GM21526 (cell line): ENCODE results near the gene SETD4.

Experiments
- ATAC-seq: cut with Tn5 transposase; IDR thresholded peaks from one replicate; pipeline ENCODE4 v1.9.1; 2021; ENCODE audit warnings: moderate library complexity; ENCODE audit not compliant: unreplicated experiment, low FRiP score

Gene SETD4

DNA sequence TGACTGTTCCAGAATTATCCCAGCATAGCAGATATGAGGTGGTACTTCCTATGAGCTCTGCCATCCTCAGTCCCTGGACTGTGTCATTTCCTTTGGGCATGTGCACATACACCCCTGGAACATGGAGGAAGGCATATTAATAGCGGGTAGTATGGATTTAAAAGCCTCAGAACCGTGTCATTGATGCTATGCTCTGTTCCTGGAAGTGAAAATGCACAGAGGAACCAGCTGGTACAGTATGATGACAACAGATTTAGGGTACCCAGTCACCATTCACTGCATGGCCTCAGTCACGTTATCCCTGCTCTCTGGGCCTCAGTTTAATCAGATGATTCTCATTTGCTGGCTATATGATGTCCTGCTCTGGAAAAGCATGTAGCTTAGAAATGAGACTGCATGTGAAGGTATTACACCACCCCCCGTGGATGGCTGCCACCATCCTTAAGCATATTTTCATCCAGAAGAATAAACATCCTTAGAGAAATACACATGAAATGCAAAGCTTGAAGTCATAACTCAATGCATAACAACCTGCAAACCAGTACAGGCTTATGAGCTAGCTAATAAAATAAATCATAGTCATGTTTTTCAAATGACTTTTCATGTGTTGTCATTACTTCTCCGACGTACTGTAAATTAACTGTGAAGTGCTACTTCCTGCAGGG lies 37.8 kb downstream of the SETD4 start:
- ATAC-seq, result no peak

DNA sequence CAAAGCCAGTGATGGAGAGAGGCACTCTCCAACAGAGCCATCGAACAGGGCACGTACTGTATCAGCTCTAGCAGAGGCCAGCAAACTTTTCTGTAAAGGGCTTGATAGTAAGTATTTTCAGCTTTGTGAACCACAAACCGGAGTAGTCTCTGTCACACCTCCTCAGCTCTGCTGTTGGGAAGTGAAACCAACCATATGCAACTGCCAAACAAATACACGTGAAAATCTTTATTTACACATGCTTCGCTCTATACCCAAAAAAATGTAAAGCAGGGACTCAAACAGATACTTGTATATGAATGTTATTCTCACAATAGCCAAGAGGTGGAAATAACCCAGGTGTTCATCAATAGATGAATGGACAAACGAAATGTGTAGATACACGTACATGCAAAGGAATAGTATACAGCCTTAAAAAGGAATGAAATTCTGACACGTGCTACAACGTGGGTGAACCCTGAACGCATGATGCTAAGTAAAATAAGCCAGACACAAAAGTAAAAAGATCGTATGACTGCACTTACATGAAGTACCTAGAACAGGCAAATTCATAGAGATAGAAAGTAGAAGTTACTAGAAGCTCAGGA lies 39.0 kb downstream of the SETD4 start:
- ATAC-seq, result peak; percentile 76

DNA sequence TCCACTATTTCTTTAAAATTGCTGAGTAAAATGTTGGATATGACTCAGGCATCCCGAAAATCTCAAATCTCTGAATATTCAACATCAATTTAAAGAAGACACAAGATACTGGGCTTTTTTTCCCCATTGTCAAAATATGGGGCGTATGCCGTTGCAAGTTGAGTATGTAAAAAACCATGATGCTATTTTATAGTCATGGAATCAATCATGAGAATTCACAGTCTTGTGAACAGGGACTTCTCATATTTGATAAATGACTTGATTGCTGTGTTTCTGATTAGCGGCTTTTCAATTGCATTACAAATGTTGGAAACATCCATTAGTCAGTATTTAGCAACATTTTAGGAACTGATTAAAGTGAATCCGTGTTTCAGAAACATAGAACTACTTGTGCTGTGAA lies 45.3 kb downstream of the SETD4 start:
- ATAC-seq, result no peak

DNA sequence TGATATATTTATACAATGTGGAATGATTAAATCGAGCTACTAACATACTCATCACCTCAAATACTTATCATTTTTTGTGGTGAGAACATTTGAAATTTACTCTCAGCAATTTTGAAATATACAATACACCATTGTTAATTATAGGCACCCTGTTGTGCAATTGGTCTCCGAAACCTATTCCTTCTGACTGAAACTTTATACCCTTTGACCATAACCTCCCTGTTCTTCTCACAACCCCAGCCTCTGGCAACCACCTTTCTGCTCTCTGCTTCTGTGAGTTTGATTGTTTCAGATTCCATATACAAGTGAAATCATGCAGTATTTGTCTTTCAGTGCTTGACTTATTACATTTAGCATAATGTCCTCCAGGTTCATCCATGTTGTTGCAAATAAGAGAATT lies 49.5 kb downstream of the SETD4 start:
- no peak for ATAC-seq

DNA sequence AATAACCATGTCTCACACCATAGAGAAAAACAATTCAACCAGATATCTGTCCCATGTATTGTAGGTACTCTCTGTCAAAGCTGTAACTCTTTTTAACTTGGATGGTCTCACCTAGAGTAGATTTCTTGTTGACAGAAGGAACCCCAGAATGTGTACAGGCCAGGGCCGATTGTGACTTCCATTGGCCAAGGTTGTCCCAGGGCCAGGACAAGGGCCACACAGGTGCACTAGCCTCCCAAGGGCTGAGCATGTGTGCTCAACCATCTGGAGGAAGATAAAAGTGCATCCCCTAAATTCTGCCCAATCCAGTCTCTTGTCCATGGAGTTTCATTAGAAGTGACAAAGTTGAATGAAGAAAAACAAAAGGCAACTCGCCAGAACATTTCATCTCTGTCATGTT lies 51.8 kb downstream of the SETD4 start:
- no peak for ATAC-seq

DNA sequence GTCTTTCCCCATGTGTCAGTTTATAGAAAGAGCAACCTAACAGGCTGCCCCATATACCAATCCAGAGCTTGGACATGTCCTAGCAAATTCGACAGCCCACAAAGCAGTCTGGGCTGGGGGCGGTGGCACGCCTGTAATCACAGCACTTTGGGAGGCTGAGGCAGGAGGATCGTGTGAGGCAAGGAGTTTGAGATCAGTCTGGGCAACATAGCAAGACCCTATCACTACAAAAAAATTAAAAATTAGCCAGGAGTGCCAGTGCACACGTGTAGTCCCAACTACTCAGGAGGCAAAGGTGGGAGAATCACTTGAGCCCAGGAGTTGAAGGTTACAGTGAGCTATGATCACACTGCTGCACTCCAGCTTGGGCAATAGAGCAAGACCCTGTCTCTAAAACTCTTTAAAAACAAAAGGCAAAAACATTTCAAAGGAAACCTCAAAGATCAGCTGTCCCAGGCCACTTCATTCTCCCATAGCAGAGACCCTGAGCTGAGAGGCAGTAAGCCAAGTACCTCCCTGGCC lies 54.4 kb downstream of the SETD4 start:
- ATAC-seq, result no peak

DNA sequence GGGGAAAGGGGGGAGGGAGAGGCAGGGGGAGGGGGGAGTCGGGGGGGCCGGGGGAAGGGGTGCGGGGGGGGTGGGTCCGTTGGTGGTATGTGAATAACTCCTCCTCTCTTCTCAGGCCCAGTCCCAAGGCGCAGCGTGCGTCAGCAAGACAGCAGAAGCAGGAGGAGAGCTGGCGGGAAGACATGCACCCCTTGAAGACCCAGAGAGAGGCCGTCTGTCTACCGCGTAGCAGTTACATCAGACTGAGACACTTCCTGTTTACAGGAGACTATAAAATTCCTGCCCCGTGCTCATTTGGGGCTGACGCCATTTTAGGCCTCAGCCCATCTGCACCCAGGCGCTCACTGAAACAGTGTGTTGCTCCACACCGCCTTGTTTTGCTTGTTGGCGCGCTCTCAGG lies 55.3 kb downstream of the SETD4 start:
- no peak for ATAC-seq

DNA sequence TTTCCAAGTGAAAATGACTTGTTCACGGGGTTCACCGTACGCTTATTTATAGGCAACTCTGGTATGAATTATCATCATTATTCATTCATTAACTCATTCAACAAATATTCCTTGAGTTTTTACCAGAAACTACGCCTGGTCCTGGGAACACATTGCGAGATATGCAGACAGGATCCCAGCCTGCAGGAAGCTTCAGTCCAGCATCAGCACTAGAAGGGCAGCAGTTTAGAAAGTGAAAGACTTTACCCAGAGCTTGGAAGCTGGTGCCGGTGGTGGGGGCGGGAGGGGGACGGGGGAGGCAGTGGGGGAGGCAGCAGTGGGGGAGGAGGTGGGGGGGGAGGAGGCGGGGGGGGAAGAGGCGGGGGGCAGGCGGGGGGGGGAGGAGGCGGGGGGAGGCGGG lies 55.9 kb downstream of the SETD4 start:
- no peak for ATAC-seq

DNA sequence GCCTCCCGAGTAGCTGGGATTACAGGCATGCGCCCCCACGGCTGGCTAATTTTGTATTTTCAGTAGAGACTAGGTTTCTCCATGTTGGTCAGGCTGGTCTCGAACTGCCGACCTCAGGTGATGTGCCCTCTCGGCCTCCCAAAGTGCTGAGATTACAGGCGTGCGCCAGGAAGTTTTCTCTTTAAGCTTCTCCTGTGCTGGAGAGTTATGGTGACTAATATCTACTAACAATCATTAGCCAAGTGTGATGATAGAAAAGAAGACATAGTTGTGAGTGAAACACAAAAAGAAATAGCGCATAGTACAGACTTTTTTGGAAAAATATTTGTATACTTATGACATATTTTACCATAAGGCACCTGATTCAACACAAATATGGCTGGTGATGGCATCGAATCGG lies 56.5 kb downstream of the SETD4 start:
- ATAC-seq, result no peak

DNA sequence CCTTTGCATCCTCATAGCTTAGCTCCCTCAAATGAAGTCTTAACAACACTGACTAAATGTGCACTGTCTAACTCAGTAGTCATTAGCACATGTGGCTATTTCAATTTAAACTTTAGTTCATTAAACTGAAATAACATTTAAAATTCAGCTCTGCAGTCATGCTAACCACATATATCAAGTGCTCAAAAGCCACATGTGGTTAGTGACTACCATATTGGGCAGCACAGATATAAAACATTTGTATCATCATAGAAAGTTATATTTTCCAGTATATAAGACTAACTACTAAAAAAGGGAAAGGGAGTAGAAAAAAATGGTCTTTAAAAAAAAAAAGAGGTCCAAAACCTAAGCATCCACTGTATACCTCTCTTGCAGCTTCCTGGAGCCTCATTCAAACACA lies 64.1 kb downstream of the SETD4 start:
- ATAC-seq, result no peak

DNA sequence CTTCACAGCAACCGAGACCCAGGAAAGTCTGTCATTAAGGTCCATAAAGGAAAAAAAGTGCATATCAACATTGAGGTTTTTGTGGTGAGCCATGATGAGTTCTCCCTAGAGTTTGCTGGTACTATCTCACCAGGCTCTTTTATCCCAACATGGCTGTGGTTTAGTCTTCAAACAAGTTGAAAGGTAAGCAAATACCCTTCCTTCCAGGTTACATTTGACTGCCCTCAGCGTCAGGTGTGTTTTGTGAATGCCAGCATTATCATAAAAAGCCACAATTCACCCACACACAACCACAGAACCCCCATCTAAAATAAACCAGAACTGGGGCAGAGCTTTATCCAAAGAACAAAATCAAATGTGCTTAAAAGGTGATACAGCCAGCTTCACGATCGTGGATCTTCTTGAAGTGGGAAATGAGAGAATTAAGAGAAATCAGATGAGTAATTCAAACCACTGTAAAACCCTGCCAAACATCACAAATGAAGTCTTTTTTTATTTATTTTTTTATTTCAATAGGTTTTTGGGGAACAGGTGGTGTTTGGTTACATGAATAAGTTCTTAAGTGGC lies 64.7 kb downstream of the SETD4 start:
- ATAC-seq, result no peak

DNA sequence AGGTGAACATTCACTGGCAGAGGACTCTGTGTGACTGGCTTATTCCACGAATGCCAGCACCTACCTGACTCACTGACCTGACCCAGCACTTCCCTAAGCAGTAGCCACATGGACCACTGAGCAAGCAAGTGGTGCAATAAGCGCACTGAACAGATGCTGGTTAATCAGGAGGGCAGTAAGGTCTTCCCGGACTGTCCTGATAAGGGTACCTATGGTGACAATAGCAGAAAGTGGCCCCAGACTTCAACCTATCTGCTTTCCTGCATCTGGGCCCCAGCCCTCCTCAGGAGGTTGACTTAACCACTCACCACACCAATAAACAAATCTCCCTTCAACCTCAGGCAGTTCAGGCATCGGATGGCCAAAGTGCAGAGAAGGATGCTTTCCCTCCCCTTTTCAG lies 65.7 kb downstream of the SETD4 start:
- ATAC-seq, result no peak

DNA sequence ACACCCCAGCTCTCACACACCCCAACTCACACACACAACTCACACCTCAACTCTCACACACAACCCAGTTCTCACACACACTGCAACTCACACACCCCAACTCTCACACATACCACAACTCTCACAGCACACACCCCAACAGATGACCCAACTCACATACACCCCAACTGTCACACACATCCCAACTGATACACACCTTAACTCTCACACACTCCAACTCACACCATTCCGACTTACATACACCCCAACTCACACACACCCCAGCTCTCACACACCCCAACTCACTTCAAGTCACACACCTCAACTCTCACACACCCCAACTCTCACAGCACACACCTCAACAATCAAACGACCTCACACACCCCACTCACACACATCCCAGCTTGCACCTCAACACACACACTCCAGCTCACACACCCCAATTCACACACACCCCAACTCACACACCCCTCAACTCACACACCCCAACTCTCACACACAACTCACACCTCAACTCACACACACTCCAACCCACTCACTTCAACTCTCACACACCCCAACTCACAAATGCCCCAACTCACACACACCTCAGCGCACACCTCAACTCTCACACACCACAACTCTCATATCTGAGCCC lies 66.3 kb downstream of the SETD4 start:
- ATAC-seq, result no peak

DNA sequence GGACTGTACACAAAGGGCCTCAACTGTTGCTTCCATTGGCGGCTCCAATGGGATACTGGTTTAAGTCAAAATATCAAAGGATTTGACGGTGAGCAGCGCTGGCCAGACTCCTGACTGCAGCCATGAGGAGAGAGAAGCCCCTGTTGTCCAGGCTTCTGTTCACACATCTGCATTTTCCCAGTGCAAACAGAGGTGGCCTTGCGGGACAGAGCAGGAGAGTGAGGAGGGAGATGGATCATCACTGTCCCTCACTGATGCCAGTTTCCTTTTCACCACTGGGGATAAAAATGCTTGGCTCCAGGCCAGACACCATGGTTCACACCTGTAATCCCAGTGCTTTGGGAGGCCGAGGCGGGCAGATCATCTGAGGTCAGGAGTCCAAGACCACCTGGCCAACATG lies 69.2 kb downstream of the SETD4 start:
- ATAC-seq, result no peak

DNA sequence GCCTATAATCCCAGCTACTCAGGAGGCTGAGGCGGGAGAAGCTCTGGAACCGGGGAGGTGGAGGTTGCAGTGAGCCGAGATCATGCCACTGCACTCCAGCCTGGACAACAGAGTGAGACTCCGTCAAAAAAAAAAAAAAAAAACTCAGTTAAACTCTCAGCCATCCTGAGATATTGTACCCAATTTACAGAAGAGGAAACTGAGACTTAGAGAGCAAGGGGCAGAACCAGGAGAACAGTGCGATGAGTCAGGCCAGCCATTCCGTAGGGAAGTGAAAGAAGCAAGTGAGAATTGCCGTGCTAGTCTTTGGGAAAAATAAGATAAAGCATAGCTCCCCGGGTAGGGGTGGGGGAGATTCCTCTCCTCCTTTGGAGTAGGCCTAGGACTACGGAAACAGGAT lies 69.7 kb downstream of the SETD4 start:
- ATAC-seq, result no peak

DNA sequence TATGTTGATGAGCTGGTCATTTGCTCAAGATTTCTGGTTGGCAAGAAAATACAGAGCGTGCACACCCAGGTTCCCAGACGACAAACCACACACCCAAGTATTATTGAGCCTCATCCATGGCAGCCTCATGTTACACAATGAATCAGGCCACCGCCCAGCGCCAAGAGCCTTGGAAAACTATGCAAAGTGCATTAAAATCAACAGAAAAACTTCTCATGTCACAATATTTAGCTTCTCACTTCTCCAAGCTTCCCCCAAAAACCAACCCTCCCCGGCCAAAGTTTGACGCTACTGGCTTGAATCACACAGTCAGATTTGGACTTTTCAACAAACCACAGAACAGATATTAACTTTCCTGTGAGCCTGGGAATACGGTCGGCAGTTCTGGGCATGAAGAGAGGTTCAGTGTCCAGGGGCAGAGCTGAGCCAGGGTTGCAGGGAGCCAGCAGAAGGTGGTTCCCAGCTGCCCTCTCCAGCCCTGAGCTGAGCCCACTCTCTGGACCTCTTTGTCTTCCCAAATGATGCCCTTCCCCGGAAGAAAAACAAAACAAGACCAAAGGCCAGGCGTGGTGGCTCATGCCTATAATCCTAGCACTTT lies 71.1 kb downstream of the SETD4 start:
- no peak for ATAC-seq

DNA sequence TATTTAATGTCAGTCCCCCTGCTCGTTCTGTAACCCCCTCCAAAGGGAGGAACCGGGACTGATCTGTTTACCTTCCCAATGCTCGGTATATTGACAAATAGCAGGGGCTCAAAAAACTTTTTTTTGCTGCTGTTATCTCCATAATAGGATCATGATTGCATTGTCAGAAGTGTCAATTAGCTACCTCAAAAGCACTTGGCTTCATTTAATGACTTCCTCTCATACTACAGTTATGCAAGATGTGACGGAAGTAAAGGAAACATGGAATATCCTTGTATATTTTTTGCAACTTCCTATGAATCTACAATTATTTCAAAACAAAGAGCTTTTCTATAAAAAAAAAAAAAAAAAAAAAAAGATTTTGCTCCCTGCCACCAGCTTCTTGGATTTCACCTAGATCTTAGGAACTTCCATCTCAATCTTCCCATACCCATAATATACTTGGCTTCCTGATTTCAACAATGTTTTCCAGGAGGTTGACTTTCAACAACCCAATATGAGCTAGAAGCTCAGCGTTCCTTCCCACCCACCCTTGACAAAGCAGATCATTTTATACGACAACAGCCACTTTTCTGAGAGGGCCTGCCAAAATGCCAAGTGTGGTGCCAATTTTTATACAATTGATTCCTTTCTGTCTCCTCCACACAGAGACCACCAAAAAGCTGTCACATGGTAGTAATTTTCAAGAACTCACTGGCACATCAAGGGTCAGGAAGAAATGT lies 71.7 kb downstream of the SETD4 start:
- ATAC-seq, result no peak

DNA sequence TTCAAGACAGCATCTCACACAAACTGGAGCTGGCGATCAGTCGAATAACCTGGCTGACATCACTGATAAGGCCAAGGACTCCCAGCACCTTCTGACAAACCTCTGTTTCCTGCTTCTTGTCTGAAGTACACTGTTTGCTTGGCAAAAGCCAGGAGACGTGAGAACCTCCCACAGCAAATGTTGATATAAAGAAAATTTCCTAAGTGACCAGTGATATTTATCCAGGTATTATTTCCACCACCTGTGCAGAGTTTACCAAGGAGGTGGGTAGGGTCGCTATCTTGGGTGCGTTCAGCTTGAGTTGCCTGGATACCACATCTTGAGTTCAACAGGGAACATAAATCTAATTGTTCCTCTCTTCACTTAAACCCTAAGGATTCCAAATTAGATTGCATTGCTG lies 72.9 kb downstream of the SETD4 start:
- no peak for ATAC-seq

DNA sequence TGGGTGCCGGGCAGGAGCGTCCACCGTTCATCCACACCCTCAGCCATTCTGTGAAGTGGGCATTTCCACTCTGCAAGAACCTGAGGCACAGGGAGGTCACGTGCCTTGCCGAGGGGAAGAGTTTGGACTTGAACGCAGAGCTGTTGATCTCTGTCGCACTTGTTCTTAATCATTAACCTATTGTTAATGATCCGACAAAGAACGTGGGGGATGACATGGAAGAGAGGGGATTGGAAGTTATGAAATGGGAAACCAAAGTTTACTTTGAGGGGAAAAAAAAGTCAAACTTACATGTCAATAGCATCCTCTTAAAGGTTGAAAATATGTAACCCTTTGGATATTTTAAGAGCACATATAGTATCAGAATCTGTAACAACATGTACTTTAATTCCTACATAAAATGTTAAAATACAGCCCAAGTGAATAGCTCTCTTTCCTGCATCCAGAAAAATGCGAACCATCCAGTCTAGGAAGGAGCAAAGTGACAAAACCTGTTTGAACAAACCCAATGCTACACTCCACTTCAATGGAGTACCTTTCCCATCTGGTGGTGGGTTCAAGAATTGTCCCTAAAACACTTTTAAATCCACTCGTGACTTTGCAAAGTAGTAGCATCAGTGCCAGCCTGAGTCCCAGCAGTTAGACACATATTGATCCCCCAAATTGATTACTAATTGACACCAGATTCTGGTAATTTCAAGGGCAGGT lies 75.5 kb downstream of the SETD4 start:
- ATAC-seq, result no peak
